Fibroblast of lung (primary cell): ENCODE measurements around the gene NPAT.

Experiments used
- CTCF ChIP-seq, 2 donors: IDR thresholded peaks in 1 of 2; conservative IDR thresholded peaks in 1 of 2; 1 replicate in 1 of 2; 2 replicates in 1 of 2; pipeline ENCODE4 v1.5.1; 2011 to 2012; ENCODE audit warnings: low read length in 2 of 2, control low read depth in 1 of 2, inconsistent platforms in 1 of 2, low read depth in 1 of 2, mild to moderate bottlenecking in 1 of 2
- EZH2 ChIP-seq: IDR thresholded peaks from 2 replicates; pipeline ENCODE4 v1.5.1; 2012; ENCODE audit warnings: low read length, control low read depth, mild to moderate bottlenecking; ENCODE audit errors: missing control alignments

GRCh38 chr11:108137212-108137611 is 85.2 kb downstream of the NPAT start:
- TF ChIP-seq CTCF (conservative IDR thresholded peaks at IDR 0.05 in 1 of 2, IDR thresholded peaks at IDR 0.05 in 1 of 2; ENCODE audit: low read depth in 1 of 2, low read length in 2 of 2) (no peak), EZH2 (no peak)
